GM12892 (cell line): ENCODE measurements around the gene LRCH2.

Experiments used
- POLR2A ChIP-seq: IDR thresholded peaks from 2 replicates; pipeline ENCODE4 v1.6.1; 2011; ENCODE audit warnings: low read depth, low read length, control low read depth
- POLR2AphosphoS5 ChIP-seq: IDR thresholded peaks from 2 replicates; pipeline ENCODE4 v1.6.1; 2011; ENCODE audit warnings: low read depth, low read length, control low read depth
- TAF1 ChIP-seq: IDR thresholded peaks from 2 replicates; pipeline ENCODE4 v1.6.1; 2011; ENCODE audit warnings: low read depth, mild to moderate bottlenecking, control low read depth, low read length, borderline replicate concordance

GRCh38 chrX:115174548-115174947 lies 59.3 kb downstream of the LRCH2 start:
- TF ChIP-seq POLR2AphosphoS5 (no peak), POLR2A (no peak), TAF1 (no peak)
